Measurements from ENCODE around the gene SKIC2.
"Not testable (repeated sequence)": the region's sequence is repeated elsewhere in the genome, so short reads cannot be mapped to it uniquely, and the experiment has no call there.

GRCh38 chr6:31981744-31982143 is 22.8 kb downstream of the SKIC2 start, which contains the start of gene C4A:
- TF ChIP-seq CTCF, POLR2A, EP300 (IDR thresholded peaks at IDR 0.05): not testable (repeated sequence)
